Measurements from ENCODE around the gene SLC6A6. TPM values are rescaled to one million over a fixed set of nuclear protein-coding genes. Genes with fewer than 3 reads are reported as not detected.

The SLC6A6 gene
- total and polyA plus RNA-seq, 10 of the 15 experiments (the other 5 are each of a cell fraction or from before 2014, with no cell fraction given): 5.6 to 47.0 (median 20.2) TPM

DNA sequence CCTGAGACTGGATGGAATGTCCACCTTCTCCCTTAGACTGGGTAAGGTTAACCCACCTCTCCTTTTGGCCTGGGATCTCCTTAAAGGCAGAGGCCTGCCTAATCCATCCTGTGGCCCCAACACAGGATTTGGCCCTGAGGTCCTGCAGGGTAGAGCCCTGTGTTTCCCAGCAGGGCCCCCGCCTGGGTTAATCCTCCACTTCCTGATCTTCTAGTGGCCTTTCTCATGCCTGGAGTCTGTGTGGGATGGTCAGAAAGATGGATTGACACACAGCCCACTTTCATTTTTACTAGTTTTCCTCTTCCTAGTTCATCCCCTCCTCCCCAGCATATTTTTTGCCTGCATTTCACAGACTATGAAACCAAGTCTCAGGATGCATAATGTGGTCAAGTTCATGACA lies 48.9 kb upstream of the SLC6A6 start:
- DNase-seq (ENCODE audit: low read depth, low spot score) (no peak), ATAC-seq (no peak), FAIRE-seq (no peak)
- Histone ChIP-seq H3K9ac (ENCODE audit: control insufficient read depth, insufficient read depth, low read length) (no peak overlapping the region), H3K36me3 (ENCODE audit: control insufficient read depth in 2 of 2, insufficient read depth in 2 of 2, low read length in 1 of 2) (no peaks in the 10 kb centered on the region), H3K27me3 (replicated peaks in 1 of 2; ENCODE audit: control insufficient read depth in 2 of 2, insufficient read depth in 2 of 2, low read length in 1 of 2) (no peaks in the 10 kb centered on the region; a peak in 2 of 4 replicates), H4K20me1 (ENCODE audit: control insufficient read depth, insufficient read depth) (no peaks in the 10 kb centered on the region), H3K27ac (ENCODE audit: control insufficient read depth, insufficient read depth) (no peak overlapping the region), H2AFZ (ENCODE audit: control insufficient read depth, low read depth, low read length) (no peak overlapping the region), H3K79me2 (ENCODE audit: control insufficient read depth, insufficient read depth, low read length) (no peaks in the 10 kb centered on the region), H3K4me2 (ENCODE audit: control insufficient read depth, insufficient read depth) (no peak overlapping the region), H3K9me3 (replicated peaks; ENCODE audit: control insufficient read depth, insufficient read depth, low read length) (no peaks in the 10 kb centered on the region), H3K4me1 (ENCODE audit: control insufficient read depth, insufficient read depth, low read length) (no peaks in the 10 kb centered on the region), H3K4me3 (no peak overlapping the region)
- intact Hi-C loops (cut with micrococcal nuclease; ENCODE audit: unreplicated experiment) (no loop called here), in situ Hi-C loops (cut with MboI) (no loop called here)
- ChIA-PET SMC1A (ENCODE audit: uncharacterized antibody, unreplicated experiment) (no interaction called here), POLR2A (no interaction called here), CTCF (no interaction called here), RAD21 (ENCODE audit: unreplicated experiment) (no interaction called here)
- no TSS peak for BruUV-seq (replicated peaks)
- TF ChIP-seq TCF7 (IDR thresholded peaks at IDR 0.05; ENCODE audit: borderline replicate concordance): no peak
- WGBS (ENCODE audit: insufficient coverage, insufficient replicate concordance, low lambda C conversion rate, missing lambda C conversion rate): 0% methylated on average over 1 of the region's 1 CpG

GRCh38 chr3:14357463-14357862 lies 44.9 kb upstream of the SLC6A6 start:
- ATAC-seq: no peak
- DNase-seq (ENCODE audit: low read depth, low spot score): no peak
- Histone ChIP-seq H3K27me3 (replicated peaks in 1 of 2; ENCODE audit: control insufficient read depth in 2 of 2, insufficient read depth in 2 of 2, low read length in 1 of 2) (peaks cover 0 to 5% of the 10 kb centered on the region in 2 experiments; a peak in 3 of 4 replicates), H3K27ac (ENCODE audit: control insufficient read depth, insufficient read depth) (no peak overlapping the region), H3K4me2 (ENCODE audit: control insufficient read depth, insufficient read depth) (no peak overlapping the region), H3K36me3 (ENCODE audit: control insufficient read depth in 2 of 2, insufficient read depth in 2 of 2, low read length in 1 of 2) (no peaks in the 10 kb centered on the region), H3K9ac (ENCODE audit: control insufficient read depth, insufficient read depth, low read length) (no peak overlapping the region), H2AFZ (ENCODE audit: control insufficient read depth, low read depth, low read length) (no peak overlapping the region), H3K4me3 (no peak overlapping the region), H4K20me1 (ENCODE audit: control insufficient read depth, insufficient read depth) (no peaks in the 10 kb centered on the region), H3K4me1 (ENCODE audit: control insufficient read depth, insufficient read depth, low read length) (no peaks in the 10 kb centered on the region), H3K79me2 (ENCODE audit: control insufficient read depth, insufficient read depth, low read length) (no peaks in the 10 kb centered on the region), H3K9me3 (replicated peaks; ENCODE audit: control insufficient read depth, insufficient read depth, low read length) (no peaks in the 10 kb centered on the region)
- POLR2A ChIA-PET: no interaction called here
- CTCF ChIA-PET: no interaction called here
- WGBS (ENCODE audit: insufficient coverage, insufficient replicate concordance, low lambda C conversion rate, missing lambda C conversion rate): 48% methylated on average over 1 of the region's 1 CpG
- BruUV-seq (replicated peaks): no TSS peak
- in situ Hi-C loops (cut with MboI) (no loop called here), intact Hi-C loops (cut with micrococcal nuclease; ENCODE audit: unreplicated experiment) (no loop called here)
- RAD21 ChIA-PET (ENCODE audit: unreplicated experiment): no interaction called here
- FAIRE-seq: no peak
- SMC1A ChIA-PET (ENCODE audit: uncharacterized antibody, unreplicated experiment): no interaction called here
- TF ChIP-seq NFYB (IDR thresholded peaks at IDR 0.05; ENCODE audit: insufficient read depth, low read depth, low read length): no peak
- TF ChIP-seq, protein P1, sequence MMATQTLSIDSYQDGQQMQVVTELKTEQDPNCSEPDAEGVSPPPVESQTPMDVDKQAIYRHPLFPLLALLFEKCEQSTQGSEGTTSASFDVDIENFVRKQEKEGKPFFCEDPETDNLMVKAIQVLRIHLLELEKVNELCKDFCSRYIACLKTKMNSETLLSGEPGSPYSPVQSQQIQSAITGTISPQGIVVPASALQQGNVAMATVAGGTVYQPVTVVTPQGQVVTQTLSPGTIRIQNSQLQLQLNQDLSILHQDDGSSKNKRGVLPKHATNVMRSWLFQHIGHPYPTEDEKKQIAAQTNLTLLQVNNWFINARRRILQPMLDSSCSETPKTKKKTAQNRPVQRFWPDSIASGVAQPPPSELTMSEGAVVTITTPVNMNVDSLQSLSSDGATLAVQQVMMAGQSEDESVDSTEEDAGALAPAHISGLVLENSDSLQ (IDR thresholded peaks at IDR 0.05): no peak
- TF ChIP-seq RFX5 (IDR thresholded peaks at IDR 0.05; ENCODE audit: low read depth, low read length): no peak
- no peak for TF ChIP-seq GABPA (IDR thresholded peaks at IDR 0.05; ENCODE audit: low read depth)
- no peak for TF ChIP-seq SMAD5 (IDR thresholded peaks at IDR 0.05; ENCODE audit: low read depth)
- TF ChIP-seq TCF12 (IDR thresholded peaks at IDR 0.05; ENCODE audit: low read depth, low read length): no peak
- no peak for TF ChIP-seq CHD1 (IDR thresholded peaks at IDR 0.05; ENCODE audit: low read depth, low read length)
- TF ChIP-seq, protein P2, sequence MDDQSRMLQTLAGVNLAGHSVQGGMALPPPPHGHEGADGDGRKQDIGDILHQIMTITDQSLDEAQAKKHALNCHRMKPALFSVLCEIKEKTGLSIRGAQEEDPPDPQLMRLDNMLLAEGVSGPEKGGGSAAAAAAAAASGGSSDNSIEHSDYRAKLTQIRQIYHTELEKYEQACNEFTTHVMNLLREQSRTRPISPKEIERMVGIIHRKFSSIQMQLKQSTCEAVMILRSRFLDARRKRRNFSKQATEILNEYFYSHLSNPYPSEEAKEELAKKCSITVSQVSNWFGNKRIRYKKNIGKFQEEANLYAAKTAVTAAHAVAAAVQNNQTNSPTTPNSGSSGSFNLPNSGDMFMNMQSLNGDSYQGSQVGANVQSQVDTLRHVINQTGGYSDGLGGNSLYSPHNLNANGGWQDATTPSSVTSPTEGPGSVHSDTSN (IDR thresholded peaks at IDR 0.05; ENCODE audit: insufficient replicate concordance, low read depth, low read length): no peak
- no peak for TF ChIP-seq NBN (IDR thresholded peaks at IDR 0.05)
- TF ChIP-seq, protein P3, sequence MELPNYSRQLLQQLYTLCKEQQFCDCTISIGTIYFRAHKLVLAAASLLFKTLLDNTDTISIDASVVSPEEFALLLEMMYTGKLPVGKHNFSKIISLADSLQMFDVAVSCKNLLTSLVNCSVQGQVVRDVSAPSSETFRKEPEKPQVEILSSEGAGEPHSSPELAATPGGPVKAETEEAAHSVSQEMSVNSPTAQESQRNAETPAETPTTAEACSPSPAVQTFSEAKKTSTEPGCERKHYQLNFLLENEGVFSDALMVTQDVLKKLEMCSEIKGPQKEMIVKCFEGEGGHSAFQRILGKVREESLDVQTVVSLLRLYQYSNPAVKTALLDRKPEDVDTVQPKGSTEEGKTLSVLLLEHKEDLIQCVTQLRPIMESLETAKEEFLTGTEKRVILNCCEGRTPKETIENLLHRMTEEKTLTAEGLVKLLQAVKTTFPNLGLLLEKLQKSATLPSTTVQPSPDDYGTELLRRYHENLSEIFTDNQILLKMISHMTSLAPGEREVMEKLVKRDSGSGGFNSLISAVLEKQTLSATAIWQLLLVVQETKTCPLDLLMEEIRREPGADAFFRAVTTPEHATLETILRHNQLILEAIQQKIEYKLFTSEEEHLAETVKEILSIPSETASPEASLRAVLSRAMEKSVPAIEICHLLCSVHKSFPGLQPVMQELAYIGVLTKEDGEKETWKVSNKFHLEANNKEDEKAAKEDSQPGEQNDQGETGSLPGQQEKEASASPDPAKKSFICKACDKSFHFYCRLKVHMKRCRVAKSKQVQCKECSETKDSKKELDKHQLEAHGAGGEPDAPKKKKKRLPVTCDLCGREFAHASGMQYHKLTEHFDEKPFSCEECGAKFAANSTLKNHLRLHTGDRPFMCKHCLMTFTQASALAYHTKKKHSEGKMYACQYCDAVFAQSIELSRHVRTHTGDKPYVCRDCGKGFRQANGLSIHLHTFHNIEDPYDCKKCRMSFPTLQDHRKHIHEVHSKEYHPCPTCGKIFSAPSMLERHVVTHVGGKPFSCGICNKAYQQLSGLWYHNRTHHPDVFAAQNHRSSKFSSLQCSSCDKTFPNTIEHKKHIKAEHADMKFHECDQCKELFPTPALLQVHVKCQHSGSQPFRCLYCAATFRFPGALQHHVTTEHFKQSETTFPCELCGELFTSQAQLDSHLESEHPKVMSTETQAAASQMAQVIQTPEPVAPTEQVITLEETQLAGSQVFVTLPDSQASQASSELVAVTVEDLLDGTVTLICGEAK (IDR thresholded peaks at IDR 0.05; ENCODE audit: borderline replicate concordance): no peak
- TF ChIP-seq NRF1 (conservative IDR thresholded peaks at IDR 0.05; ENCODE audit: low read depth, low read length): no peak

Data from GM12878 (cell line).